ENCODE results near the gene ARHGAP24. TPM values are rescaled to one million over a fixed set of nuclear protein-coding genes. Genes with fewer than 3 reads are reported as not detected.
"Not testable (repeated sequence)": the region's sequence is repeated elsewhere in the genome, so short reads cannot be mapped to it uniquely, and the experiment has no call there.

Gene ARHGAP24
- total RNA-seq, 2 donors from 2014 or later: not detected

GRCh38 chr4:85951099-85951498 is 476.1 kb downstream of the ARHGAP24 start:
- ATAC-seq (no peak), DNase-seq (ENCODE audit: low spot score in 2 of 2) (no peak)
- Mint-ChIP-seq H3K27ac (no peak overlapping the region), H3K9me3 (no peaks in the 10 kb centered on the region), H3K36me3 (no peaks in the 10 kb centered on the region)

DNA sequence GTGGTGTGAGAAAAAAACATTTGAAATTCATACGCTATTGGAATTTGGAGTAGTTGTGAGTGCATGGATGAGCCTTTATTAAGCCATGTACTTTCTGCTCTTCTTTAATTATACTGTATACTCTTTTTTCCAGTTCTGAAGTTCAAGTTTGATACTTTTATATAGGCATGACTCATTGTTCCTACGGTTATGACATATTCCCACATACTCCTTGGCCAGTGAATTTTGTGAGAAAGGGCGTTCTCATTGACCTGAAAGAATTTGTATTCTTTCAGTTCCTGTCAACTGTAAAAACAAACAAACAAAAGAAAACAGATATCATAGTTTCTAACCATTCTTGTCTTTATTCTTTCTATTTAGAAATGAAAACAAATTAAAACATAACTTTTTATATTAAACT is 477.6 kb downstream of the ARHGAP24 start:
- no peak overlapping the region for H3K27ac Mint-ChIP-seq
- ATAC-seq (no peak), DNase-seq (ENCODE audit: low spot score in 2 of 2) (no peak)
- no peaks in the 10 kb centered on the region for H3K9me3 Mint-ChIP-seq
- H3K36me3 Mint-ChIP-seq: no peaks in the 10 kb centered on the region

- no peak for DNase-seq (ENCODE audit: low spot score in 2 of 2)
- H3K9me3 Mint-ChIP-seq: no peaks in the 10 kb centered on the region
- no peak overlapping the region for H3K27ac Mint-ChIP-seq
- no peaks in the 10 kb centered on the region for H3K36me3 Mint-ChIP-seq
- no peak for ATAC-seq
Measured at GRCh38 chr4:85952972-85953650, 478.2 kb downstream of the ARHGAP24 start.

- Mint-ChIP-seq H3K27ac (no peak overlapping the region), H3K36me3 (no peaks in the 10 kb centered on the region), H3K9me3 (no peaks in the 10 kb centered on the region)
- ATAC-seq (no peak), DNase-seq (ENCODE audit: low spot score in 2 of 2) (no peak)
Measured at GRCh38 chr4:85953651-85954018, 478.7 kb downstream of the ARHGAP24 start.

DNA sequence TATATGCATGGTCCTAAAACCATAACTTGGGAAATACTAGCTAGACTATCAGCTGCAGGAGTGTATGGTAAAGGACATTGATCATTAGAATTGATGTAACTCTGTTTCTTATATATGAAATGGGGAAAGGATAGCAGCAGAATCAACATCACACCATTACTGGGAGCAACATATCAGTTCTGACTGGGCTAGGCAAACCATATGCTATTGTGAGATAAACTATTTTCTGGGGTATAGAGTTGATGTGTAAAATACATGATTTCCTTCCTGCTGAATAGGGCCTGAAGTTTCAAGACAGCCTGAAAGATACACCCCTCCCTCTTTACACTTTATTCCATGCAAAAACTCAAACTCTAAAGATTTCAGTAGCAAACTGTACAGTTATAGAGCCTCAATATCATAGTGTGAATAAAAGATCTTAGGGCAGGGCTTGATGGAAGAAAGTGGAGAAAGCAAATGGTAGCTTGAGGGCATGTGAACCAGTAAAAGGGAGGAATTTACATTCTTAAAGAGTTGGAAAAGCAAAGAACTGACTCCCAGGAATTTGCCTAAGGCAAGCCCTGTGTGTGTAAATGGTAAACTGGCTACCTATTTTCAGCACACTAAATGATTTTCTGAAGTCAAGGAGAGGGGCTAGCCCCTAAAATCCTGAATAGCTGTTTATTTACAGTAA is 480.8 kb downstream of the ARHGAP24 start:
- H3K27ac Mint-ChIP-seq: no peak overlapping the region
- DNase-seq (ENCODE audit: low spot score in 2 of 2) (no peak), ATAC-seq (no peak)
- H3K36me3 Mint-ChIP-seq: no peaks in the 10 kb centered on the region
- H3K9me3 Mint-ChIP-seq: no peaks in the 10 kb centered on the region

DNA sequence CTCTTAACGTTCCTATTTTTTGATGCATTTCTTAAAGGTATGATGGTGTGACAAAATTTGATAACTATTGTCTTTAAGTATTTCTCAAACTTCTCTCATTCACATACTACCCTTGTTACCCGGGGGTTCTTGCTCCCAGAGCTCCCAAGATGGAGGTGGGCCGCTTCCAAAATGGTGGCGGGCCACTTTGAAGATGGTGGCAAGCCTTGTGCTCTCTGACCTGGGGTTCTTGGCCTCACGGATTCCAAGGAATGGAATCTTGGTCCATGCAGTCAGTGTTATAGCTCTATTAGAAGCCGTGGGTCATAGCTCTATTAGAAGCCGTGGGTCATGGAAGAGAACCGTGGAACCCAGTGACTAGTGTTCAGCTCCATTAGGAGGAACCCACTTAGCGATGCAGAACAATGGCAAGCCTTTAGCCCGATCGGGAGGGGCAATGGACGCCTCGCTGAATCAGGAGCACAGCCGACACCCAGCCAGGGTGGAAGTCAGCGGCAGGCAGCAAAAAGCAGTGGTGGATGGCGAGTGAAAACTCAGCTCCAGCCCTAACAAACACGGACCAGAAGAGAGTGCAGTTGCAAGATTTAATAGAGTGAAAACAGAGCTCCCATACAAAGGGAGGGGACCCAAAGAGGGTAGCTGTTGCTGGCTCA is 481.5 kb downstream of the ARHGAP24 start:
- Mint-ChIP-seq H3K36me3 (no peaks in the 10 kb centered on the region), H3K27ac (no peak overlapping the region), H3K9me3 (no peaks in the 10 kb centered on the region)
- ATAC-seq: no peak
- DNase-seq (ENCODE audit: low spot score in 2 of 2): no peak

GRCh38 chr4:85961887-85962286 is 486.9 kb downstream of the ARHGAP24 start:
- DNase-seq (ENCODE audit: low spot score in 2 of 2) (no peak), ATAC-seq (no peak)
- Mint-ChIP-seq H3K36me3 (no peaks in the 10 kb centered on the region), H3K9me3 (peaks cover 5 to 6% of the 10 kb centered on the region in 2 donors), H3K27ac (no peak overlapping the region)

DNA sequence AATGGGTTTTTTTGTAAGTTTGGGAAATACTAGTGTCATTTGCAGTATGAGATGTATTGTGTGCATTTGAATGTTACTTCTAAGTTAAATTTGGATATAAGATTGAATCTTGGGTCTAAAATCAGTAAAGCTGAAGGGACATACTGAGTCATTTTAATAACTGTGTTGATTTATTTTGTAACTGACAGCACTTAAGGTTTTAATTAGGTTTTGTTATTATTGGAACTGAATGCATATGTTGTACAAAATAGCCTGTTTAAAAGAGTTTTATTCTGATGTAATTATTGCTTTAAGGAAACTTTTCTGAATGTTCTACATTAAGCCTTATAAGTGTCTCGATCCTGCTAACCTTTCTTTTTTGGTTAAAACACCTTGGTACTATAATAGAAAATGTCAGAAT is 488.3 kb downstream of the ARHGAP24 start:
- DNase-seq (ENCODE audit: low spot score in 2 of 2): no peak
- no peak overlapping the region for H3K27ac Mint-ChIP-seq
- H3K36me3 Mint-ChIP-seq: no peaks in the 10 kb centered on the region
- H3K9me3 Mint-ChIP-seq: peaks cover 5 to 6% of the 10 kb centered on the region in 2 donors
- no peak for ATAC-seq

- no peak for ATAC-seq
- H3K27ac Mint-ChIP-seq: no peak overlapping the region
Measured at GRCh38 chr4:85964298-85964697, 489.3 kb downstream of the ARHGAP24 start.

DNA sequence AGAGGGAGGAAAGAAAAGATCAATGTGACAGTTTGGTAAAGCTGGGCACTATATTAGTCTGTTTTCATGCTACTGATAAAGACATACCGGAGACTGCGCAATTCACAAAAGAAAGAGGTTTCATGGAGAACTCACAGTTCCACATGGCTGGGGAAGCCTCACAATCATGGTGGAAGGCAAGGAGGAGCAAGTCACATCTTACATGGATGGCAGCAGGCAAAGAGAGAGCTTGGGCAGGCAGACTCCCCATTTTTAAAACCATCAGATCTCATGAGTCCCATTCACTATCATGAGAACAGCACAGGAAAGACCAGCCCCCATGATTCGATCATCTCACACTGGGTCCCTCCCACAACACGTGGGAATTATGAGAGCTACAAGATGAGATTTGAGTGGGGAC is 490.1 kb downstream of the ARHGAP24 start:
- DNase-seq (ENCODE audit: low spot score in 2 of 2); ATAC-seq; H3K27ac Mint-ChIP-seq; H3K36me3 Mint-ChIP-seq; H3K9me3 Mint-ChIP-seq: not testable (repeated sequence)

More at GRCh38 chr4:85964298-85964697, 489.3 kb downstream of the ARHGAP24 start:
- no peak for DNase-seq (ENCODE audit: low spot score in 2 of 2)
- Mint-ChIP-seq H3K9me3 (peaks cover 5 to 6% of the 10 kb centered on the region in 2 donors), H3K36me3 (no peaks in the 10 kb centered on the region)

DNA sequence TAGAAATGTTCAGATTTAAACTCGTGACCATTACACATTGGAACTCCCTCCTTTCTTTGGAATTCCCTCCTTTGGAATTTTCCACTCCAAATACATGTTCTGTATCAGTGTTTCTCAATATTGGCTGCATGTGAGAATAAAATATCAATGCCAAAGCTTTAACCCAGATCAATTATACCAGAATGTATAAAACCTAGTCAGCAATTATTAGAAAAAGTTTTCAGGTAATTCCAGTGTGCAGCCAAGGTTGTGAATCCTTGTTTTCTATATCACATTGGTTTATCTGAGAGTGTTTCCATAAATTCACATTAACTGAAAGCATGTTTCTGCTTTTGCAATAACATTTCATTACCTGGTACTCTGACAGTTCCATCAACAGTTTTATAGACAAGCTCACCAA is 490.6 kb downstream of the ARHGAP24 start:
- H3K9me3 Mint-ChIP-seq: peaks cover 5 to 6% of the 10 kb centered on the region in 2 donors
- no peak overlapping the region for H3K27ac Mint-ChIP-seq
- no peaks in the 10 kb centered on the region for H3K36me3 Mint-ChIP-seq
- no peak for DNase-seq (ENCODE audit: low spot score in 2 of 2)
- no peak for ATAC-seq

DNA sequence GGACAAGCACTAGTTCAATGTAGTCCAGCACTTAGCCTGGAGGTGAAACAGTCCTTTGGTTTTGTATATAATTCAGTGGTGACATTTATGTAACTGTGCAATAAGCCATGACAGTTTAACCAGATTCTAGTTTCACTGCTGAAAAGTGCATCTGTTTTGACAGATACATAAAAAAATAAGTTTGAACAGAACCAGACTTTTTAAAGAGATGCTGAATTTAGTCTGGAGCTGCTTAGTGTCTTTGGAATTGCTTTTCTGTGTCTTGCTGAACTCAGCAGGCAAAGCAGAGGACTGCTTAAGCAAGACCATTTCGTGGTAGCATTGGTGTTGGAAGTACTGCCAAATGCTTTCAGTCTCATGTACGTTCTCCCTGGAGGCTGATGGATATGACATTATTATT is 491.4 kb downstream of the ARHGAP24 start:
- Mint-ChIP-seq H3K9me3 (peaks cover 5 to 6% of the 10 kb centered on the region in 2 donors), H3K27ac (no peak overlapping the region), H3K36me3 (no peaks in the 10 kb centered on the region)
- DNase-seq (ENCODE audit: low spot score in 2 of 2) (no peak), ATAC-seq (no peak)

DNA sequence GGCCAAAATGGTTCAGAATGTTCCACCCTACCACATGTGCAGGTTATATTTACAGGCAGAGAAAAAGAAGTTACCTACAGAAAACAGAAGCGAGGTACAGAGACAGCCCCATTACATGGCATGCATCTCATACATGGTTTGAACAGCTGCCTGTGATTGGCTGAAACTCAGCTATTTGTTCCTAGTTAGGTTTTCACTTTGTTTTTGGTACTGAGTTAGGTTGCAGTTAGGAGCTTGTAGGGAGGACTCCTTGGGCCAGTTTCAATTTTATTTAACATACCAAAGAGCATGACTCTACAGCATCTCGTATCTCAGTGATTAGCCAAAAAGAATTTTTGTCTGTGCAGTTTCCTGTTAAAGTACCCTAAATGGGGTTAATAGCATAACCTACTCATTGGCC is 492.9 kb downstream of the ARHGAP24 start:
- DNase-seq (ENCODE audit: low spot score in 2 of 2) (no peak), ATAC-seq (no peak)
- no peak overlapping the region for H3K27ac Mint-ChIP-seq
- H3K36me3 Mint-ChIP-seq: no peaks in the 10 kb centered on the region
- peaks cover 5 to 9% of the 10 kb centered on the region in 2 donors for H3K9me3 Mint-ChIP-seq

- no peaks in the 10 kb centered on the region for H3K36me3 Mint-ChIP-seq
- peaks cover 5 to 6% of the 10 kb centered on the region in 2 donors for H3K9me3 Mint-ChIP-seq
- H3K27ac Mint-ChIP-seq: no peak overlapping the region
- no peak for ATAC-seq
- no peak for DNase-seq (ENCODE audit: low spot score in 2 of 2)
Measured at GRCh38 chr4:85968945-85969819, 494.2 kb downstream of the ARHGAP24 start.

- ATAC-seq (no peak), DNase-seq (ENCODE audit: low spot score in 2 of 2) (no peak)
- Mint-ChIP-seq H3K27ac (no peak overlapping the region), H3K36me3 (no peaks in the 10 kb centered on the region), H3K9me3 (peaks cover 0 to 3% of the 10 kb centered on the region in 2 donors)
Measured at GRCh38 chr4:85970535-85970934, 495.6 kb downstream of the ARHGAP24 start.

DNA sequence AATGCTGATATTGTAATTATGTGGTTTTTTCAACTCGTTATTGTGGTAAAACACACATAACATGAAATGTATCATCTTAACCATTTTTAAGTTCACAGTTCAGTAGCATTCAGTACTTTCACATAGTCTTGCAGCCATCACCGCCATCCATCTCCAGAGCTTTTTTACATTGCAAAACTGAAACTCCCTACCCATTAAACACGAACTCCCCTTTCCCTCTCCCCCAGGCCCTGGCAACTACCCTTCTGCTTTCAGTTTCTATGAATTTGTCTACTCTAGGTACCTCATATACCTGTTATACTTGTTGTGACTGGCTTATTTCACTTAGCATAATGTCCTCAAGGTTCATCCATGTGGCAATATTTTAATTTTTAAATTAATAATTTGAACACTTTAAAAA is 504.3 kb downstream of the ARHGAP24 start:
- Mint-ChIP-seq H3K9me3 (peaks cover 0 to 4% of the 10 kb centered on the region in 2 donors), H3K27ac (no peak overlapping the region), H3K36me3 (no peaks in the 10 kb centered on the region)
- ATAC-seq (no peak), DNase-seq (ENCODE audit: low spot score in 2 of 2) (no peak)

GRCh38 chr4:85986266-85986665 is 511.3 kb downstream of the ARHGAP24 start:
- no peak for ATAC-seq
- no peak for DNase-seq (ENCODE audit: low spot score in 2 of 2)
- Mint-ChIP-seq H3K36me3 (no peaks in the 10 kb centered on the region), H3K27ac (no peak overlapping the region), H3K9me3 (peaks cover 0 to 4% of the 10 kb centered on the region in 2 donors)
